Epithelial cell of umbilical artery (primary cell): ENCODE measurements around the gene GALR2. TPM values are rescaled to one million over a fixed set of nuclear protein-coding genes. Genes with fewer than 3 reads are reported as not detected.

ENCODE experiments used
- total RNA-seq: library from RNA; depleted of rRNA; stranded (reverse); fragments of >200 nt; gene quantifications from 2 replicates; pipeline ENCODE4 v1.2.3, GENCODE V29; 2014

GALR2 gene
- total RNA-seq = not detected in 2 replicates

GRCh38 chr17:76074390-76075363 is at the start of gene GALR2:
Gene GALR2, plus strand, starts transcription at chr17:76074781. Its CDS starts 103 bp downstream, at chr17:76074884.

GRCh38 chr17:76027159-76027839 is 47.3 kb upstream of the GALR2 start, which contains the start of gene EVPL:
Gene EVPL, minus strand, starts transcription at chr17:76027306. Its CDS starts 108 bp downstream, at chr17:76027198.

GRCh38 chr17:76072148-76072858 is 2.3 kb upstream of the GALR2 start, which contains the start of gene SRP68:
Gene SRP68, minus strand, starts transcription at chr17:76072517. Its CDS starts 26 bp downstream, at chr17:76072491.

GRCh38 chr17:76078860-76079534 is 4.4 kb downstream of the GALR2 start, which contains the start of gene ZACN:
Gene ZACN, plus strand, starts transcription at chr17:76079182. Its CDS starts 83 bp downstream, at chr17:76079265.

GRCh38 chr17:76103274-76104139 is 28.9 kb downstream of the GALR2 start, which contains the start of gene EXOC7:
Gene EXOC7, minus strand, starts transcription at chr17:76103787. Its CDS starts 95 bp downstream, at chr17:76103692.

Other genes starting within 250 kb of the GALR2 start
- 1.9 and 3.8 TPM in 2 replicates for gene UNC13D, start 230.4 kb upstream of the GALR2 start, total RNA-seq
- 16.1 and 20.1 TPM in 2 replicates for gene WBP2, start 219.4 kb upstream of the GALR2 start, total RNA-seq
- gene TRIM47, start 196.2 kb upstream of the GALR2 start, total RNA-seq = 27.9 and 37.8 TPM in 2 replicates
- gene TRIM65, start 177.8 kb upstream of the GALR2 start, total RNA-seq = 25.1 and 32.2 TPM in 2 replicates
- 32.2 and 38.3 TPM in 2 replicates for gene MRPL38, start 169.9 kb upstream of the GALR2 start, total RNA-seq
- 5.8 and 11.6 TPM in 2 replicates for gene FBF1, start 133.7 kb upstream of the GALR2 start, total RNA-seq
- 45.1 and 56.1 TPM in 2 replicates for gene ACOX1, start 95.6 kb upstream of the GALR2 start, total RNA-seq
- 10.6 and 18.5 TPM in 2 replicates for gene TEN1, start 95.5 kb upstream of the GALR2 start, total RNA-seq
- 0.46 TPM in 1 of 2 replicates, not detected in the other for gene CDK3, start 73.9 kb upstream of the GALR2 start, total RNA-seq
- under 0.01 TPM in 1 of 2 replicates, not detected in the other for gene EVPL, start 47.5 kb upstream of the GALR2 start, total RNA-seq
- 29.9 and 32.8 TPM in 2 replicates for gene SRP68, start 2.3 kb upstream of the GALR2 start, total RNA-seq
- gene ZACN, start 4.4 kb downstream of the GALR2 start, total RNA-seq = not detected in 2 replicates
- gene EXOC7, start 29.0 kb downstream of the GALR2 start, total RNA-seq = 53.6 and 78.1 TPM in 2 replicates
- gene FOXJ1, start 66.5 kb downstream of the GALR2 start, total RNA-seq = not detected in 2 replicates
- gene RNF157, start 165.7 kb downstream of the GALR2 start, total RNA-seq = 0.15 and 0.65 TPM in 2 replicates
- 4.0 and 6.2 TPM in 2 replicates for gene UBALD2, start 190.6 kb downstream of the GALR2 start, total RNA-seq
- gene QRICH2, start 233.5 kb downstream of the GALR2 start, total RNA-seq = 1.9 and 2.7 TPM in 2 replicates